Measurements from ENCODE around the gene STN1. TPM values are rescaled to one million over a fixed set of nuclear protein-coding genes. Genes with fewer than 3 reads are reported as not detected.
A peak's percentile ranks its signal among the peaks of the same experiment; 100 is the strongest.

Gene STN1
- total RNA-seq, 1 experiment from 2014 or later = 14.3 TPM

DNA sequence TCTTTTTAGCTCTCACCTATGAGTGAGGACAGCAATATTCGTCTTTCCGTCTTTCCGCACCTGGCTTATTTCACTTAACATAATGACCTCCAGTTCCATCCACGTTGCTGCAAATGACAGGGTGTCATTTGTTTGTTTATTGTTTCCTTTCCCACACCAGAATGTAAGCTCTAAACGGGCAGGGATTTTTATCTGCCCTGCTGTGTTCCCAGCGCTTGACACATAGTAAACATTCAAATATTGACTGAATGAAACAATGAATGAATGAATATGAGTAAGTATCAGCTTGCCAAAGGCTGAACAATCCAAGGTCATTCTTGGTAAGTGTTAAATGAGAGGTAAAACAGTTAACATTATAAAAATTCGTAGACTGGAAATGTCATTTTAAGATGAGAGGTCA, 75.4 kb downstream of the STN1 start:
- intact Hi-C loops (cut with micrococcal nuclease; ENCODE audit: unreplicated experiment) = no loop called here
- H3K36me3 ChIP-seq (ENCODE audit: insufficient read depth, low read length, poor library complexity, severe bottlenecking) = no peaks in the 10 kb centered on the region
- no peak overlapping the region for H3K4me3 ChIP-seq (ENCODE audit: low read depth, low read length, poor library complexity, severe bottlenecking)
- no peaks in the 10 kb centered on the region for H3K27me3 ChIP-seq (replicated peaks; ENCODE audit: insufficient read depth, low read depth, low read length, poor library complexity)
- CTCF ChIA-PET = no interaction called here
- H3K9me3 ChIP-seq (ENCODE audit: low read depth, low read length, poor library complexity, severe bottlenecking) = no peaks in the 10 kb centered on the region
- no TSS peak for BruUV-seq (replicated peaks)
- POLR2A ChIA-PET (ENCODE audit: low non-redundant PET) = no interaction called here
- H3K27ac ChIP-seq (ENCODE audit: low read depth, low read length, poor library complexity, severe bottlenecking) = no peak overlapping the region
- no peak for TF ChIP-seq EZH2 (IDR thresholded peaks at IDR 0.05; ENCODE audit: borderline replicate concordance, low read depth, low read length, poor library complexity, severe bottlenecking)
- TF ChIP-seq, protein P1, sequence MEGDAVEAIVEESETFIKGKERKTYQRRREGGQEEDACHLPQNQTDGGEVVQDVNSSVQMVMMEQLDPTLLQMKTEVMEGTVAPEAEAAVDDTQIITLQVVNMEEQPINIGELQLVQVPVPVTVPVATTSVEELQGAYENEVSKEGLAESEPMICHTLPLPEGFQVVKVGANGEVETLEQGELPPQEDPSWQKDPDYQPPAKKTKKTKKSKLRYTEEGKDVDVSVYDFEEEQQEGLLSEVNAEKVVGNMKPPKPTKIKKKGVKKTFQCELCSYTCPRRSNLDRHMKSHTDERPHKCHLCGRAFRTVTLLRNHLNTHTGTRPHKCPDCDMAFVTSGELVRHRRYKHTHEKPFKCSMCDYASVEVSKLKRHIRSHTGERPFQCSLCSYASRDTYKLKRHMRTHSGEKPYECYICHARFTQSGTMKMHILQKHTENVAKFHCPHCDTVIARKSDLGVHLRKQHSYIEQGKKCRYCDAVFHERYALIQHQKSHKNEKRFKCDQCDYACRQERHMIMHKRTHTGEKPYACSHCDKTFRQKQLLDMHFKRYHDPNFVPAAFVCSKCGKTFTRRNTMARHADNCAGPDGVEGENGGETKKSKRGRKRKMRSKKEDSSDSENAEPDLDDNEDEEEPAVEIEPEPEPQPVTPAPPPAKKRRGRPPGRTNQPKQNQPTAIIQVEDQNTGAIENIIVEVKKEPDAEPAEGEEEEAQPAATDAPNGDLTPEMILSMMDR (conservative IDR thresholded peaks at IDR 0.05; ENCODE audit: low read depth, low read length) = no peak
- H3K4me1 ChIP-seq (ENCODE audit: insufficient read depth, low read length, poor library complexity, severe bottlenecking) = peaks cover 65% of the 10 kb centered on the region
- DNase-seq (ENCODE audit: low spot score) = no peak

DNA sequence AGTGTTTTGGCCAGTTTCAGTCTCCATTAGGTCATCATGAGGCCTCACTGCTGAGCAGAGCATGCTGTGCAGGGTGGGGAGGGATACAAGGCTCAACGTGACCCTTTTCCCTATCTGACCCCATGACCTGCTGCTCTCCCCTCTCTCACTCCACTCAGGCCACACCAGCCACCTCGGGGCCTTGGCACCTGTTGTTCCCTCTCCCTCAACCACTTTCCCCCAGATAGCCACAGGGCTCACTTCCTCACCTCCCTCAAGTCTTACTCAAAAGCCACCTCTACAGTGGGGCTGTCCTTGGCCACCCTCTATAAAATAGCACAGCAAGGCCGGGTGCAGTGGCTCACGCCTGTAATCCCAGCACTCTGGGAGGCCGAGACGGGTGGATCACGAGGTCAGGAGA, 76.5 kb downstream of the STN1 start:
- intact Hi-C loops (cut with micrococcal nuclease; ENCODE audit: unreplicated experiment) = no loop called here
- H3K27me3 ChIP-seq (replicated peaks; ENCODE audit: insufficient read depth, low read depth, low read length, poor library complexity) = no peaks in the 10 kb centered on the region
- H3K36me3 ChIP-seq (ENCODE audit: insufficient read depth, low read length, poor library complexity, severe bottlenecking) = no peaks in the 10 kb centered on the region
- CTCF ChIA-PET = no interaction called here
- BruUV-seq (replicated peaks) = no TSS peak
- H3K27ac ChIP-seq (ENCODE audit: low read depth, low read length, poor library complexity, severe bottlenecking) = no peak overlapping the region
- no peaks in the 10 kb centered on the region for H3K9me3 ChIP-seq (ENCODE audit: low read depth, low read length, poor library complexity, severe bottlenecking)
- peaks cover 74% of the 10 kb centered on the region for H3K4me1 ChIP-seq (ENCODE audit: insufficient read depth, low read length, poor library complexity, severe bottlenecking)
- H3K4me3 ChIP-seq (ENCODE audit: low read depth, low read length, poor library complexity, severe bottlenecking) = no peak overlapping the region
- POLR2A ChIA-PET (ENCODE audit: low non-redundant PET) = no interaction called here
- DNase-seq (ENCODE audit: low spot score) = no peak
- TF ChIP-seq, protein P1 (conservative IDR thresholded peaks at IDR 0.05; ENCODE audit: low read depth, low read length) = no peak

GRCh38 chr10:103840740-103841070, 77.3 kb downstream of the STN1 start:
- Histone ChIP-seq H3K27ac (ENCODE audit: low read depth, low read length, poor library complexity, severe bottlenecking) (peak overlapping the region; percentile 25), H3K9me3 (ENCODE audit: low read depth, low read length, poor library complexity, severe bottlenecking) (no peaks in the 10 kb centered on the region), H3K27me3 (replicated peaks; ENCODE audit: insufficient read depth, low read depth, low read length, poor library complexity) (no peaks in the 10 kb centered on the region), H3K4me1 (ENCODE audit: insufficient read depth, low read length, poor library complexity, severe bottlenecking) (peaks cover 71% of the 10 kb centered on the region), H3K4me3 (ENCODE audit: low read depth, low read length, poor library complexity, severe bottlenecking) (no peak overlapping the region), H3K36me3 (ENCODE audit: insufficient read depth, low read length, poor library complexity, severe bottlenecking) (no peaks in the 10 kb centered on the region)
- no TSS peak for BruUV-seq (replicated peaks)
- ChIA-PET CTCF (no interaction called here), POLR2A (ENCODE audit: low non-redundant PET) (no interaction called here)
- intact Hi-C loops (cut with micrococcal nuclease; ENCODE audit: unreplicated experiment) = no loop called here
- DNase-seq (ENCODE audit: low spot score) = no peak
- no peak for TF ChIP-seq EZH2 (IDR thresholded peaks at IDR 0.05; ENCODE audit: borderline replicate concordance, low read depth, low read length, poor library complexity, severe bottlenecking)
- TF ChIP-seq, protein P1 (conservative IDR thresholded peaks at IDR 0.05; ENCODE audit: low read depth, low read length) = no peak

All from A673 (cell line).